ENCODE results near the gene DNAH5.

GRCh38 chr5:13746026-13746425 lies 198.5 kb downstream of the DNAH5 start:
- TF ChIP-seq POLR2AphosphoS5 (IDR thresholded peaks at IDR 0.05; ENCODE audit: low read depth) (no peak), CTCF (conservative IDR thresholded peaks at IDR 0.05; ENCODE audit: low read depth in 2 of 2) (no peak), EZH2 (IDR thresholded peaks at IDR 0.05; ENCODE audit: low read depth, unreplicated experiment) (no peak), REST (IDR thresholded peaks at IDR 0.05; ENCODE audit: unreplicated experiment) (no peak), ETS1 (IDR thresholded peaks at IDR 0.05) (no peak), CREB1 (CRISPR knock-in tag; IDR thresholded peaks at IDR 0.05; ENCODE audit: low read depth) (no peak)

Measured in GM23338 (cell line).